ENCODE measurements around the gene MRPS16. TPM values are rescaled to one million over a fixed set of nuclear protein-coding genes. Genes with fewer than 3 reads are reported as not detected.

The MRPS16 gene
- total RNA-seq, 1 donor from 2014 or later, result 106 TPM

DNA sequence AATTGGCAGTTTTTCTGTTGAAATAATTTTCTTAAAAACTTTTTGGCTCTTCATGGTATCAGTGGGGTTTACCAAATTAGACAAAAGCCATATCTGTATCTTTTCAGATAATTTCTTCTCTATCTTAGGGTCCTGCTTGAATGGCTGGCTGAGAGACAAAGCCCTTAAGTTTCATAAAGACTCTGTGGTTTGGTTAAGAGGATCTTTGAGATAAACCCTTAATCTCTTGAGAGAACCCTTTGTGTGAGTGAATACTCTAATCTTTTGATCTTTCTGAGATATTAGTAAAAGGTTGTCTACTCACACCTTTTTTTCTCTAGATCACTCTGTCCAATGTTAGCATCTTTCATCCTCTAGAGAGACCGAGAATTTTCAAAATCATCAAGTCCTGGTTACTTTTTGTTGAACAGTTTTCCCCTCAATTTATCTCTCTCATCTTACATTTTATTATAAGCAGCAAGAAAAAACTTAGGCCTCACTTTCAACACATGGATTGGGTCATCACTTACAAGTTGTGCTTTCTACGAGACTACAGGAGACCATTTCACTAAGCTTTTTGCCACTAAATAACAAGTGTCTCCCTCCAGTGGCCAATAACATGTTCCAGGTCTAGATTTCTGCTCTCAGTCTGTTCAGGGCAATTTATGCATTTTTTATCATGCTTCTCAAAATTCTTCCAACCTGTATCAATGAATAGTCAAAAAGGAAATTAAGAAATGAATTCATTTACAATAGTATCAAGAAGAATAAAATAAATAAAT is 33.8 kb downstream of the MRPS16 start:
- H3K36me3 Mint-ChIP-seq (ENCODE audit: low read depth), result peaks cover 29% of the 10 kb centered on the region
- H3K4me1 Mint-ChIP-seq, result no peaks in the 10 kb centered on the region
- no peak for DNase-seq (ENCODE audit: low read depth, low spot score)
- H3K27me3 Mint-ChIP-seq (ENCODE audit: low read depth), result no peaks in the 10 kb centered on the region
- no peak overlapping the region for H3K27ac Mint-ChIP-seq (ENCODE audit: unreplicated experiment)
- TF ChIP-seq, protein P1, sequence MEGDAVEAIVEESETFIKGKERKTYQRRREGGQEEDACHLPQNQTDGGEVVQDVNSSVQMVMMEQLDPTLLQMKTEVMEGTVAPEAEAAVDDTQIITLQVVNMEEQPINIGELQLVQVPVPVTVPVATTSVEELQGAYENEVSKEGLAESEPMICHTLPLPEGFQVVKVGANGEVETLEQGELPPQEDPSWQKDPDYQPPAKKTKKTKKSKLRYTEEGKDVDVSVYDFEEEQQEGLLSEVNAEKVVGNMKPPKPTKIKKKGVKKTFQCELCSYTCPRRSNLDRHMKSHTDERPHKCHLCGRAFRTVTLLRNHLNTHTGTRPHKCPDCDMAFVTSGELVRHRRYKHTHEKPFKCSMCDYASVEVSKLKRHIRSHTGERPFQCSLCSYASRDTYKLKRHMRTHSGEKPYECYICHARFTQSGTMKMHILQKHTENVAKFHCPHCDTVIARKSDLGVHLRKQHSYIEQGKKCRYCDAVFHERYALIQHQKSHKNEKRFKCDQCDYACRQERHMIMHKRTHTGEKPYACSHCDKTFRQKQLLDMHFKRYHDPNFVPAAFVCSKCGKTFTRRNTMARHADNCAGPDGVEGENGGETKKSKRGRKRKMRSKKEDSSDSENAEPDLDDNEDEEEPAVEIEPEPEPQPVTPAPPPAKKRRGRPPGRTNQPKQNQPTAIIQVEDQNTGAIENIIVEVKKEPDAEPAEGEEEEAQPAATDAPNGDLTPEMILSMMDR (conservative IDR thresholded peaks at IDR 0.05), result peak; percentile 57
- no peak overlapping the region for H3K4me3 Mint-ChIP-seq
- no peaks in the 10 kb centered on the region for H3K9me3 Mint-ChIP-seq

DNA sequence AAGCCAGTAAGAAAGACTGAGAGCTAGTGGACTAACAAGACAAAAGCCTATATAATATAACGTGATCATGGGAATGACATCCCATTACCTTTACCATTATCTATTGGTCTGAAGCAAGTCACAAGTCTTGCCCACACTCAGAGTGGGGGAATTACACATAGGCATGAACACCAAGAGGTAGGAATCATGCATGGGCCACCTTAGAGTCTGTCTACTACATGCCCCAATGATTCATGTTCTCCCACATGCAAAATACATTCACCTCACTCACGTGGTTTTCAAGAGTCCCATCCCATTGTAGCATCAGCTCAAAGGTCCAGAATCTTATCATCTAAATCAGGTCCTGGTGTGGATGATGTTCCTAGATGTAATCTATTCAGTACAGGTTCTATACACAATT is 34.8 kb downstream of the MRPS16 start:
- H3K27ac Mint-ChIP-seq (ENCODE audit: unreplicated experiment), result no peak overlapping the region
- H3K4me1 Mint-ChIP-seq, result no peaks in the 10 kb centered on the region
- no peaks in the 10 kb centered on the region for H3K27me3 Mint-ChIP-seq (ENCODE audit: low read depth)
- TF ChIP-seq, protein P1 (conservative IDR thresholded peaks at IDR 0.05), result no peak
- no peaks in the 10 kb centered on the region for H3K9me3 Mint-ChIP-seq
- H3K4me3 Mint-ChIP-seq, result no peak overlapping the region
- DNase-seq (ENCODE audit: low read depth, low spot score), result no peak
- peaks cover 31% of the 10 kb centered on the region for H3K36me3 Mint-ChIP-seq (ENCODE audit: low read depth)

DNA sequence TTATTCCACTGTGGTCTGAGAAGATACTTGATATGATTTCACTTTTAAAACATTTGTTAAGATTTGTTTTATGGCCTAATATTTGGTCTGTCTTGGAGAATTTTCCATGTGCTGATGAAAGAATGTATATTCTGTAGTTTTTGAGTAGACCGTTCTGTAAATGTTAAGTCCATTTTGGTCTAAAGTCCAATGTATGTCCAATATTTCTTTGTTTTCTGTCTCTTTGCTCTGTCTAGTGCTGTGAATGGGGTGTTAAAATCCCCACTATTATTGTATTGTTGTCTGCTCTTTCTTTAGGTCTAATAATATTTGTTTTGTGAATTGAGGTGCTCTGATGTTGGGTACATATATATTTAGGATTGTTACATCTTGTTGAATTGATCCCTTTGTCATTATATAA is 36.7 kb downstream of the MRPS16 start:
- peaks cover 29% of the 10 kb centered on the region for H3K36me3 Mint-ChIP-seq (ENCODE audit: low read depth)
- H3K27ac Mint-ChIP-seq (ENCODE audit: unreplicated experiment), result no peak overlapping the region
- H3K9me3 Mint-ChIP-seq, result no peaks in the 10 kb centered on the region
- no peak overlapping the region for H3K4me3 Mint-ChIP-seq
- TF ChIP-seq, protein P1 (conservative IDR thresholded peaks at IDR 0.05), result no peak
- DNase-seq (ENCODE audit: low read depth, low spot score), result no peak
- H3K4me1 Mint-ChIP-seq, result no peaks in the 10 kb centered on the region
- no peaks in the 10 kb centered on the region for H3K27me3 Mint-ChIP-seq (ENCODE audit: low read depth)

DNA sequence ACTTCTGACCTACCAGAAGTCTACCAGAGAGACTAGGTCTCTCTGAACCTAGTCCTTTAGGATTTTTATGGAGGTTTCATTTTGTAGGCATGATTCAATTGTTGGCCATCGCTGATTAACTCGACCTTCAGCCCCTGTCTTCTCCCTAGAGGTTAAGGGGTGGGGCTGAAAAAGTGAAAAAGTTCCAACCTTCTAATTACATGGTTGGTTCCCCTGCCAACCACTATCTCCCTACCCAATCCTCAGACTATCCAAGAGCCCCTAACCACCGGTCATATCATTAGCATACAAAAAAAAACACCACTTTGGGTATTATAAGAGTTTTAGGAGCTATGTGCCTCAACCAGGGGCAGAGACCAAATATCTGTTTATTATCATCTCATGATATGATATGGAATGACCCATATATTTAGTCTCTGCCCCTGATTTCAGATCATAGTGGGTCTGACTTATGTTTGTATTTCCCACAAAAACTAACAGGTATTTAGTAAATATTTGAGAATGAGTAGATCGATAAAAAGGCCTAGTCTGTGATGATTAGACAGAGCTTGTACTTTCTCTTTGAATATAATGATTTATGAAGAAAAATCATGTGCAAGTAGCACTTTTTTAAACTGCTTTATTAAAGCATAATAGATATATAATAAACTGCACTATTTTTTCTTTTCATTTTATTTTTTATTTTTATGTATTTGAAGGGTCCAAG is 41.2 kb downstream of the MRPS16 start:
- peaks cover 19% of the 10 kb centered on the region for H3K36me3 Mint-ChIP-seq (ENCODE audit: low read depth)
- no peak for DNase-seq (ENCODE audit: low read depth, low spot score)
- H3K4me1 Mint-ChIP-seq, result no peaks in the 10 kb centered on the region
- H3K4me3 Mint-ChIP-seq, result no peak overlapping the region
- no peak overlapping the region for H3K27ac Mint-ChIP-seq (ENCODE audit: unreplicated experiment)
- no peaks in the 10 kb centered on the region for H3K9me3 Mint-ChIP-seq
- no peaks in the 10 kb centered on the region for H3K27me3 Mint-ChIP-seq (ENCODE audit: low read depth)
- TF ChIP-seq, protein P1 (conservative IDR thresholded peaks at IDR 0.05), result no peak

DNA sequence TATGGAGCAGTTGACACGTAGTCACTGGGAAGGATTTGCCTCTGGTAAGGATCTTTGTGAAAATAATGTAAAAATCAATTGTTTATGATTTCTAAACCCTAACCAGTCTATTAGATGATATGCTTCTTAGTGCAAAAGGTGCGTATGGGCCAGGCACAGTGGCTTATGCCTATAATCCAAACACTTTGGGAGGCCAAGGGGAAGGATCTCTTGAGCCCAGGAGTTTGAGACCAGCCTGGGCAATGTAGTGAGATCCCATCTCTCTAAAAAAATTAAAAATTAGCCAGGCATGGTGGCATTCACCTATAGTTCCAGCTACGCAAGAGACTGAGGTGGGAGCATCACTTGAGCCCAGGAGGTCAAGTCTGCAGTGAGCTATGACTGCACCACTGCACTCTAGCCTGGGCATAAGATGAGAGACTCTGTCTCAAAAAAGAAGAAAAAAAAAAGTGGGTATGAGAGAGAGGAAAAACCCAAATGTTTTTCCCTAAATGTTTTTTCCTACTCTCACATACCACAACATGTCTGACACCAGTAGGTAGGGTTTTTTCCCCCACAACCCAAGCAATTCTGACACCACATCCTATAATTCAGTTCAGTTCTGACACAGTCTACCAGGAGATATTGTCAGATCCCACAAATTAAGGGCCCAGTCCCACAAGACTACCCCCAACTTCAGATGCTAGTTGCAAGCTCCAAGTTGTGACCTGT is 41.9 kb downstream of the MRPS16 start:
- DNase-seq (ENCODE audit: low read depth, low spot score), result no peak
- Mint-ChIP-seq H3K4me1 (no peaks in the 10 kb centered on the region), H3K4me3 (no peak overlapping the region), H3K36me3 (ENCODE audit: low read depth) (peaks cover 20% of the 10 kb centered on the region), H3K27ac (ENCODE audit: unreplicated experiment) (no peak overlapping the region), H3K27me3 (ENCODE audit: low read depth) (no peaks in the 10 kb centered on the region), H3K9me3 (peaks cover 6% of the 10 kb centered on the region)
- TF ChIP-seq, protein P1 (conservative IDR thresholded peaks at IDR 0.05), result no peak

Data from neural crest cell (in vitro differentiated cells).